Loucy (cell line): Measurements from ENCODE around the gene BTN1A1.

Source experiments
- H2AFZ ChIP-seq: fragments of 200-600 bp; sonication (generic); 2 replicates; pipeline ENCODE4 v1.6.0; 2016; ENCODE audit warnings: antibody characterized with exemption, mild to moderate bottlenecking, low read length, moderate library complexity
- H3F3A ChIP-seq: fragments of 200-600 bp; 2 replicates; pipeline ENCODE4 v1.6.0; 2016; ENCODE audit warnings: antibody characterized with exemption, low read depth, mild to moderate bottlenecking
- H3K27me3 ChIP-seq: fragments of 200-600 bp; sonication (generic); 2 replicates; pipeline ENCODE4 v1.6.1; 2014; ENCODE audit warnings: low read length, mild to moderate bottlenecking; ENCODE audit not compliant: insufficient read depth, poor library complexity, severe bottlenecking
- H3K36me3 ChIP-seq: fragments of 200-600 bp; sonication (generic); 2 replicates; pipeline ENCODE4 v1.6.1; 2016; ENCODE audit warnings: low read length; ENCODE audit not compliant: insufficient read depth
- H3K4me1 ChIP-seq: fragments of 200-600 bp; sonication (generic); 2 replicates; pipeline ENCODE4 v1.5.1; 2014; ENCODE audit warnings: low read length, mild to moderate bottlenecking; ENCODE audit not compliant: insufficient read depth, poor library complexity, severe bottlenecking
- H3K4me2 ChIP-seq: fragments of 200-600 bp; sonication (generic); 2 replicates; pipeline ENCODE4 v1.6.0; 2014; ENCODE audit warnings: antibody characterized with exemption, low read length, low read depth, mild to moderate bottlenecking; ENCODE audit not compliant: poor library complexity, severe bottlenecking
- H3K4me3 ChIP-seq: fragments of 200-600 bp; sonication (generic); 2 replicates; pipeline ENCODE4 v1.5.1; 2014; ENCODE audit warnings: low read length, mild to moderate bottlenecking, mixed read lengths; ENCODE audit not compliant: poor library complexity, severe bottlenecking
- H3K79me2 ChIP-seq: fragments of 200-600 bp; sonication (generic); 2 replicates; pipeline ENCODE4 v1.6.1; 2014; ENCODE audit warnings: low read length; ENCODE audit not compliant: insufficient read depth
- H3K9ac ChIP-seq: fragments of 200-600 bp; sonication (generic); 2 replicates; pipeline ENCODE4 v1.6.0; 2014; ENCODE audit warnings: mild to moderate bottlenecking, low read depth, low read length, moderate library complexity; ENCODE audit not compliant: poor library complexity, severe bottlenecking
- H3K9me2 ChIP-seq: fragments of 200-600 bp; sonication (generic); replicated peaks from 2 replicates; pipeline ENCODE4 v1.6.1; 2016; ENCODE audit warnings: low read depth, low read length, mixed read lengths
- H3K9me3 ChIP-seq: fragments of 200-600 bp; sonication (generic); 2 replicates; pipeline ENCODE4 v1.6.1; 2014; ENCODE audit warnings: mild to moderate bottlenecking, antibody characterized with exemption, low read length, low read depth; ENCODE audit not compliant: insufficient read depth
- H4K20me1 ChIP-seq: fragments of 200-600 bp; sonication (generic); 2 replicates; pipeline ENCODE4 v1.6.0; 2014; ENCODE audit warnings: antibody characterized with exemption, low read length, mild to moderate bottlenecking; ENCODE audit not compliant: insufficient read depth, poor library complexity, severe bottlenecking
- CTCF ChIP-seq: fragments of 200-600 bp; sonication (generic); conservative IDR thresholded peaks from 2 replicates; pipeline ENCODE4 v1.5.1; 2014; ENCODE audit warnings: mild to moderate bottlenecking, antibody characterized with exemption, low read length
- EZH2phosphoT487 ChIP-seq: fragments of 200-600 bp; IDR thresholded peaks from 2 replicates; pipeline ENCODE4 v1.6.1; 2018; ENCODE audit warnings: antibody characterized with exemption, mild to moderate bottlenecking, moderate library complexity, borderline replicate concordance

BTN1A1 gene

GRCh38 chr6:26473429-26473757 is 26.7 kb upstream of the BTN1A1 start:
- H3K4me3 ChIP-seq, result peak overlapping the region; percentile 92
- peak overlapping the region; percentile 80 for H3K4me2 ChIP-seq
- H2AFZ ChIP-seq, result peak overlapping the region; percentile 89; the same call in 1 of the 2 replicates
- no peaks in the 10 kb centered on the region for H3K9me2 ChIP-seq
- H3K9ac ChIP-seq, result peak overlapping the region; percentile 98
- no peak for TF ChIP-seq CTCF
- TF ChIP-seq EZH2phosphoT487, result no peak
- peaks cover 4% of the 10 kb centered on the region; the same call in 1 of the 2 replicates for H3K36me3 ChIP-seq
- H3K27me3 ChIP-seq, result no peaks in the 10 kb centered on the region
- H3K9me3 ChIP-seq, result peaks cover 7% of the 10 kb centered on the region; the same call in 1 of the 2 replicates
- no peaks in the 10 kb centered on the region for H4K20me1 ChIP-seq
- peaks cover 12% of the 10 kb centered on the region; the same call in 1 of the 2 replicates for H3K79me2 ChIP-seq
- peaks cover 29% of the 10 kb centered on the region for H3K4me1 ChIP-seq
- 0 out of 2 replicates have a peak, but pooled peaks cover 2% of the 10 kb centered on the region for H3F3A ChIP-seq

GRCh38 chr6:26473758-26474438 is 26.2 kb upstream of the BTN1A1 start:
- Histone ChIP-seq H2AFZ (peak overlapping the region; percentile 89), H3K4me2 (peak overlapping the region; percentile 80), H3K9me2 (no peaks in the 10 kb centered on the region), H3K79me2 (peaks cover 12% of the 10 kb centered on the region; the same call in 1 of the 2 replicates), H3F3A (0 out of 2 replicates have a peak, but pooled peaks cover 2% of the 10 kb centered on the region), H3K27me3 (no peaks in the 10 kb centered on the region), H4K20me1 (no peaks in the 10 kb centered on the region), H3K4me1 (peaks cover 29% of the 10 kb centered on the region), H3K36me3 (no peaks in the 10 kb centered on the region; the same call in 1 of the 2 replicates), H3K4me3 (peak overlapping the region; percentile 92), H3K9me3 (peaks cover 7% of the 10 kb centered on the region; the same call in 1 of the 2 replicates), H3K9ac (peak overlapping the region; percentile 98)
- no peak for TF ChIP-seq EZH2phosphoT487
- no peak for TF ChIP-seq CTCF

GRCh38 chr6:26474439-26474881 is 25.6 kb upstream of the BTN1A1 start:
- Histone ChIP-seq H3K36me3 (no peaks in the 10 kb centered on the region), H4K20me1 (no peaks in the 10 kb centered on the region), H3K4me3 (peak overlapping the region; percentile 92), H3K79me2 (peaks cover 12% of the 10 kb centered on the region; the same call in 1 of the 2 replicates), H3F3A (0 out of 2 replicates have a peak, but pooled peaks cover 2% of the 10 kb centered on the region), H3K9me2 (no peaks in the 10 kb centered on the region), H3K9me3 (peaks cover 7% of the 10 kb centered on the region; the same call in 1 of the 2 replicates), H3K4me1 (peaks cover 29% of the 10 kb centered on the region), H2AFZ (peak overlapping the region; percentile 35; the same call in 1 of the 2 replicates), H3K9ac (peak overlapping the region; percentile 98), H3K4me2 (peak overlapping the region; percentile 80), H3K27me3 (no peaks in the 10 kb centered on the region)
- TF ChIP-seq EZH2phosphoT487, result no peak
- TF ChIP-seq CTCF, result no peak
